ENCODE results near the gene KDF1.

The KDF1 gene

GRCh38 chr1:26900815-26901511 lies 59.3 kb downstream of the KDF1 start:
- TF ChIP-seq ZFX (IDR thresholded peaks at IDR 0.05; ENCODE audit: borderline replicate concordance) (no peak), CTCF (IDR thresholded peaks at IDR 0.05) (no peak)
- peak overlapping the region; percentile 85 for H3K27ac ChIP-seq

- TF ChIP-seq CTCF (IDR thresholded peaks at IDR 0.05) = no peak
- TF ChIP-seq ZFX (IDR thresholded peaks at IDR 0.05; ENCODE audit: borderline replicate concordance) = no peak
- peak within 1 kb of the TSS; percentile 85 for H3K27ac ChIP-seq
Observed at GRCh38 chr1:26900001-26900814, 60.1 kb downstream of the KDF1 start, which contains the start of gene GPATCH3. Gene GPATCH3 (minus strand): TSS chr1:26900467. CDS start chr1:26900442, 25 bp downstream.

Measured in 22Rv1 (cell line).